ENCODE measurements around the gene ANK2. TPM values are rescaled to one million over a fixed set of nuclear protein-coding genes. Genes with fewer than 3 reads are reported as not detected.

Gene ANK2
- total RNA-seq, 5 donors from 2014 or later (not counting 1 experiment from before 2014, with no cell fraction given) = 0.25 to 0.62 (median 0.31) TPM; not detected in 1

GRCh38 chr4:113293674-113294073 lies 244.2 kb downstream of the ANK2 start:
- ATAC-seq (replicated peaks in 1 of 4) (no peak), DNase-seq (no peak)
- POLR2A ChIA-PET = no interaction called here
- Histone ChIP-seq H3K36me3 (ENCODE audit: control insufficient read depth in 2 of 2, extremely low read depth in 1 of 2, insufficient read depth in 1 of 2, low read length in 1 of 2) (no peaks in the 10 kb centered on the region), H3K27me3 (replicated peaks in 1 of 2; ENCODE audit: control insufficient read depth in 2 of 2, extremely low read depth in 1 of 2, insufficient read depth in 2 of 2, low read length in 1 of 2) (peaks cover 0 to 5% of the 10 kb centered on the region in 2 experiments), H3K4me3 (ENCODE audit: control insufficient read depth in 1 of 2, extremely low read depth in 1 of 2, low read length in 1 of 2) (no peak overlapping the region), H3K4me1 (ENCODE audit: control insufficient read depth in 1 of 2, extremely low read depth in 1 of 2, insufficient read depth in 2 of 2, low read length in 2 of 2) (no peaks in the 10 kb centered on the region), H3K27ac (ENCODE audit: low read length) (no peak overlapping the region), H3K9me3 (no peaks in the 10 kb centered on the region)
- WGBS (ENCODE audit: insufficient coverage) = 100% methylated on average over 1 of the region's 4 CpGs
- Mint-ChIP-seq H3K4me1 (no peaks in the 10 kb centered on the region), H3K27ac (no peak overlapping the region), H3K27me3 (peaks cover 3 to 7% of the 10 kb centered on the region in 2 donors), H3K36me3 (no peaks in the 10 kb centered on the region), H3K4me3 (no peak overlapping the region), H3K9me3 (no peaks in the 10 kb centered on the region)
- CTCF ChIA-PET = no interaction called here

- H3K27ac Mint-ChIP-seq = no peak overlapping the region
- no peak overlapping the region for H3K27ac ChIP-seq (ENCODE audit: low read length)
- DNase-seq (no peak), ATAC-seq (replicated peaks in 1 of 4) (no peak)
- no peaks in the 10 kb centered on the region for H3K4me1 ChIP-seq (ENCODE audit: control insufficient read depth in 1 of 2, extremely low read depth in 1 of 2, insufficient read depth in 2 of 2, low read length in 2 of 2)
- WGBS (ENCODE audit: insufficient coverage) = no CpG with 5 or more reads among the region's 1 CpG
- no peak overlapping the region for H3K4me3 ChIP-seq (ENCODE audit: control insufficient read depth in 1 of 2, extremely low read depth in 1 of 2, low read length in 1 of 2)
- CTCF ChIA-PET = no interaction called here
- no peaks in the 10 kb centered on the region for H3K36me3 Mint-ChIP-seq
- H3K27me3 ChIP-seq (replicated peaks in 1 of 2; ENCODE audit: control insufficient read depth in 2 of 2, extremely low read depth in 1 of 2, insufficient read depth in 2 of 2, low read length in 1 of 2) = peaks cover 0 to 5% of the 10 kb centered on the region in 2 experiments
- H3K27me3 Mint-ChIP-seq = peaks cover 3 to 7% of the 10 kb centered on the region in 2 donors
- no peaks in the 10 kb centered on the region for H3K9me3 ChIP-seq
- H3K4me1 Mint-ChIP-seq = no peaks in the 10 kb centered on the region
- H3K36me3 ChIP-seq (ENCODE audit: control insufficient read depth in 2 of 2, extremely low read depth in 1 of 2, insufficient read depth in 1 of 2, low read length in 1 of 2) = no peaks in the 10 kb centered on the region
- no peaks in the 10 kb centered on the region for H3K9me3 Mint-ChIP-seq
- POLR2A ChIA-PET = no interaction called here
- H3K4me3 Mint-ChIP-seq = no peak overlapping the region
These were observed 245.5 kb downstream of the ANK2 start for GRCh38 chr4:113294908-113295307.

GRCh38 chr4:113300471-113300928 lies 251.0 kb downstream of the ANK2 start:
- 90% methylated on average over 2 of the region's 5 CpGs for WGBS (ENCODE audit: insufficient coverage)
- no peak overlapping the region for H3K27ac ChIP-seq (ENCODE audit: low read length)
- POLR2A ChIA-PET = no interaction called here
- CTCF ChIA-PET = no interaction called here
- H3K9me3 Mint-ChIP-seq = no peaks in the 10 kb centered on the region
- ATAC-seq (replicated peaks in 1 of 4) (no peak), DNase-seq (no peak)
- no peak overlapping the region for H3K4me3 ChIP-seq (ENCODE audit: control insufficient read depth in 1 of 2, extremely low read depth in 1 of 2, low read length in 1 of 2)
- H3K4me1 Mint-ChIP-seq = no peaks in the 10 kb centered on the region
- H3K4me1 ChIP-seq (ENCODE audit: control insufficient read depth in 1 of 2, extremely low read depth in 1 of 2, insufficient read depth in 2 of 2, low read length in 2 of 2) = no peaks in the 10 kb centered on the region
- no peak overlapping the region for H3K27ac Mint-ChIP-seq
- H3K9me3 ChIP-seq = no peaks in the 10 kb centered on the region
- no peaks in the 10 kb centered on the region for H3K27me3 ChIP-seq (replicated peaks in 1 of 2; ENCODE audit: control insufficient read depth in 2 of 2, extremely low read depth in 1 of 2, insufficient read depth in 2 of 2, low read length in 1 of 2)
- H3K27me3 Mint-ChIP-seq = peaks cover 0 to 3% of the 10 kb centered on the region in 2 donors
- no peaks in the 10 kb centered on the region for H3K36me3 Mint-ChIP-seq
- no peak overlapping the region for H3K4me3 Mint-ChIP-seq
- H3K36me3 ChIP-seq (ENCODE audit: control insufficient read depth in 2 of 2, extremely low read depth in 1 of 2, insufficient read depth in 1 of 2, low read length in 1 of 2) = no peaks in the 10 kb centered on the region

- ATAC-seq (replicated peaks in 1 of 4) = no peak
- no peaks in the 10 kb centered on the region for H3K36me3 Mint-ChIP-seq
- no peaks in the 10 kb centered on the region for H3K9me3 ChIP-seq
- no peak overlapping the region for H3K4me3 Mint-ChIP-seq
- WGBS (ENCODE audit: insufficient coverage) = no CpG with 5 or more reads among the region's 1 CpG
- ChIA-PET CTCF (no interaction called here), POLR2A (no interaction called here)
- DNase-seq = no peak
- no peak overlapping the region for H3K27ac Mint-ChIP-seq
- no peak overlapping the region for H3K4me3 ChIP-seq (ENCODE audit: control insufficient read depth in 1 of 2, extremely low read depth in 1 of 2, low read length in 1 of 2)
- no peaks in the 10 kb centered on the region for H3K4me1 ChIP-seq (ENCODE audit: control insufficient read depth in 1 of 2, extremely low read depth in 1 of 2, insufficient read depth in 2 of 2, low read length in 2 of 2)
- H3K27ac ChIP-seq (ENCODE audit: low read length) = no peak overlapping the region
- H3K27me3 ChIP-seq (replicated peaks in 1 of 2; ENCODE audit: control insufficient read depth in 2 of 2, extremely low read depth in 1 of 2, insufficient read depth in 2 of 2, low read length in 1 of 2) = no peaks in the 10 kb centered on the region
- H3K27me3 Mint-ChIP-seq = peaks cover 0 to 3% of the 10 kb centered on the region in 2 donors
- H3K9me3 Mint-ChIP-seq = no peaks in the 10 kb centered on the region
- H3K4me1 Mint-ChIP-seq = no peaks in the 10 kb centered on the region
- H3K36me3 ChIP-seq (ENCODE audit: control insufficient read depth in 2 of 2, extremely low read depth in 1 of 2, insufficient read depth in 1 of 2, low read length in 1 of 2) = no peaks in the 10 kb centered on the region
These were observed 252.6 kb downstream of the ANK2 start for GRCh38 chr4:113302051-113302450.

GRCh38 chr4:113303315-113303714 lies 253.9 kb downstream of the ANK2 start:
- Histone ChIP-seq H3K27ac (ENCODE audit: low read length) (no peak overlapping the region), H3K4me1 (ENCODE audit: control insufficient read depth in 1 of 2, extremely low read depth in 1 of 2, insufficient read depth in 2 of 2, low read length in 2 of 2) (no peaks in the 10 kb centered on the region), H3K9me3 (no peaks in the 10 kb centered on the region), H3K36me3 (ENCODE audit: control insufficient read depth in 2 of 2, extremely low read depth in 1 of 2, insufficient read depth in 1 of 2, low read length in 1 of 2) (no peaks in the 10 kb centered on the region), H3K27me3 (replicated peaks in 1 of 2; ENCODE audit: control insufficient read depth in 2 of 2, extremely low read depth in 1 of 2, insufficient read depth in 2 of 2, low read length in 1 of 2) (no peaks in the 10 kb centered on the region), H3K4me3 (ENCODE audit: control insufficient read depth in 1 of 2, extremely low read depth in 1 of 2, low read length in 1 of 2) (no peak overlapping the region)
- Mint-ChIP-seq H3K4me1 (no peaks in the 10 kb centered on the region), H3K4me3 (no peak overlapping the region), H3K27ac (no peak overlapping the region), H3K36me3 (no peaks in the 10 kb centered on the region), H3K9me3 (no peaks in the 10 kb centered on the region), H3K27me3 (peaks cover 0 to 3% of the 10 kb centered on the region in 2 donors)
- no peak for DNase-seq
- ChIA-PET POLR2A (no interaction called here), CTCF (no interaction called here)
- WGBS (ENCODE audit: insufficient coverage) = no CpG with 5 or more reads among the region's 1 CpG
- ATAC-seq (replicated peaks in 1 of 4) = no peak

DNA sequence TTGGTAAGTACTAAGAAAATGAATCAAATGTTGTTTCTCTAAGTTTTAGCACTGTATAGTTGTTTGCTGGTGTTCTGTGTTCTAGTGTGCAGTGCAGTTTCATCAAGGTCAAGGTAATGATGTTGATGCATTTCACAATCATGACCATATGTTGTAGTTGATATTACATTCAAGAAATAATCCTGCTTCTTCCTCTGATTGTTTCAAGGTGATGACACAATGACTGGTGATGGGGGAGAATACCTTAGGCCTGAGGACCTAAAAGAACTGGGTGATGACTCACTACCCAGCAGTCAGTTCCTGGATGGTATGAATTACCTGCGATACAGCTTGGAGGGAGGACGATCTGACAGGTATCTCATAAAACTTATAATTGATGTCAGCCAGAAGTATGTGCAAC lies 261.6 kb downstream of the ANK2 start:
- H3K9me3 Mint-ChIP-seq = no peaks in the 10 kb centered on the region
- H3K4me3 ChIP-seq (ENCODE audit: control insufficient read depth in 1 of 2, extremely low read depth in 1 of 2, low read length in 1 of 2) = no peak overlapping the region

DNA sequence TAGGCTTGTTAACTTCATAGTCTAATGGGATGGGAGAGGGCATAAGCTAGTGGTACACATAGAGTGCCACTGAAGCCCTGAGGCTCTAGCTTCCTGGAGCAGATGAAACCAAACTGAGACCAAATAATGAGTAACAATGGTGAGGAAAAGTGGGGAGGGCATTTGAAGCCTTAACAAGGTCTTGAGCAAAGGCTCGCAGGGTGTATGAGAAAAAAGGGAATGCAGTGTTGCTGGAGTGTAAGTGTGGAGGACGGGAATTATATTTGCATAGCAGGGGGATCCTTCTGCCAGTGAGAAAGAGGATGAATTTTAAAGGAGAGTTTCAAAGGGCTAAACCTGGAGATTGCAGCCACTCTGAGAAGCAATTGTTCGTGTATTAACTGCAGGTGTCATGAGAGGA lies 263.1 kb downstream of the ANK2 start:
- Mint-ChIP-seq H3K27ac (no peak overlapping the region), H3K4me3 (no peak overlapping the region), H3K9me3 (no peaks in the 10 kb centered on the region), H3K36me3 (no peaks in the 10 kb centered on the region), H3K4me1 (peaks cover 6 to 12% (median 8%) of the 10 kb centered on the region in 3 donors), H3K27me3 (peaks cover 2 to 7% of the 10 kb centered on the region in 2 donors)
- 81% methylated on average over 3 of the region's 3 CpGs for WGBS (ENCODE audit: insufficient coverage)
- no peak for ATAC-seq (replicated peaks in 1 of 4)
- Histone ChIP-seq H3K27me3 (replicated peaks in 1 of 2; ENCODE audit: control insufficient read depth in 2 of 2, extremely low read depth in 1 of 2, insufficient read depth in 2 of 2, low read length in 1 of 2) (no peaks in the 10 kb centered on the region), H3K27ac (ENCODE audit: low read length) (no peak overlapping the region), H3K4me3 (ENCODE audit: control insufficient read depth in 1 of 2, extremely low read depth in 1 of 2, low read length in 1 of 2) (no peak overlapping the region), H3K9me3 (no peaks in the 10 kb centered on the region), H3K36me3 (ENCODE audit: control insufficient read depth in 2 of 2, extremely low read depth in 1 of 2, insufficient read depth in 1 of 2, low read length in 1 of 2) (no peaks in the 10 kb centered on the region), H3K4me1 (ENCODE audit: control insufficient read depth in 1 of 2, extremely low read depth in 1 of 2, insufficient read depth in 2 of 2, low read length in 2 of 2) (no peaks in the 10 kb centered on the region)
- ChIA-PET CTCF (interaction anchor here (0.5 to 0.6 kb wide), 2 partner anchors 81 to 119 kb away, joined by 4 to 5 read pairs; no protein-coding TSS in a partner anchor), POLR2A (no interaction called here)
- DNase-seq = no peak

More for the DNA sequence above, 261.6 kb downstream of the ANK2 start:
- POLR2A ChIA-PET = no interaction called here
- no peak overlapping the region for H3K4me3 Mint-ChIP-seq
- peaks cover 2 to 7% of the 10 kb centered on the region in 2 donors for H3K27me3 Mint-ChIP-seq
- WGBS (ENCODE audit: insufficient coverage) = no CpG with 5 or more reads among the region's 2 CpGs
- no peak for DNase-seq
- Histone ChIP-seq H3K27me3 (replicated peaks in 1 of 2; ENCODE audit: control insufficient read depth in 2 of 2, extremely low read depth in 1 of 2, insufficient read depth in 2 of 2, low read length in 1 of 2) (no peaks in the 10 kb centered on the region), H3K27ac (ENCODE audit: low read length) (no peak overlapping the region), H3K9me3 (no peaks in the 10 kb centered on the region), H3K36me3 (ENCODE audit: control insufficient read depth in 2 of 2, extremely low read depth in 1 of 2, insufficient read depth in 1 of 2, low read length in 1 of 2) (no peaks in the 10 kb centered on the region), H3K4me1 (ENCODE audit: control insufficient read depth in 1 of 2, extremely low read depth in 1 of 2, insufficient read depth in 2 of 2, low read length in 2 of 2) (no peaks in the 10 kb centered on the region)
- H3K4me1 Mint-ChIP-seq = no peaks in the 10 kb centered on the region
- H3K27ac Mint-ChIP-seq = no peak overlapping the region
- CTCF ChIA-PET = interaction anchor here in 1 of 2 donors (1.2 kb wide), 1 partner anchor 20 kb away, joined by 4 read pairs; no protein-coding TSS in a partner anchor
- no peaks in the 10 kb centered on the region for H3K36me3 Mint-ChIP-seq
- no peak for ATAC-seq (replicated peaks in 1 of 4)
